Stimulated activated CD4-positive, alpha-beta T cell treated with anti-CD3 and anti-CD28 coated beads, Interleukin-2, amount 100 ng/mL, for 4 hours (primary cell): ENCODE data around the gene PI16.
"Not testable (repeated sequence)": the region's sequence is repeated elsewhere in the genome, so short reads cannot be mapped to it uniquely, and the experiment has no call there.

Source experiments
- DNase-seq: peaks from one replicate; pipeline ENCODE4 v3.0.0-alpha.2; 2020; ENCODE audit warnings: low read depth

Gene PI16

GRCh38 chr6:36929152-36929551 lies 25.4 kb upstream of the PI16 start:
- no peak for DNase-seq

- DNase-seq = no peak
Observed at GRCh38 chr6:36929607-36930006, 24.9 kb upstream of the PI16 start.

- no peak for DNase-seq
Observed at GRCh38 chr6:36930483-36930882, 24.1 kb upstream of the PI16 start.

GRCh38 chr6:36933102-36933501 lies 21.4 kb upstream of the PI16 start:
- no peak for DNase-seq

- DNase-seq = no peak
Observed at GRCh38 chr6:36933519-36933918, 21.0 kb upstream of the PI16 start.

- DNase-seq = no peak
Observed at GRCh38 chr6:36934901-36935300, 19.6 kb upstream of the PI16 start.

- no peak for DNase-seq
Observed at GRCh38 chr6:36936824-36937223, 17.7 kb upstream of the PI16 start.

GRCh38 chr6:36937896-36938295 lies 16.6 kb upstream of the PI16 start:
- DNase-seq = no peak

GRCh38 chr6:36938536-36938935 lies 16.0 kb upstream of the PI16 start:
- no peak for DNase-seq

GRCh38 chr6:36939005-36939404 lies 15.5 kb upstream of the PI16 start:
- not testable (repeated sequence) for DNase-seq

- DNase-seq = no peak
Observed at GRCh38 chr6:36940027-36940426, 14.5 kb upstream of the PI16 start.

- not testable (repeated sequence) for DNase-seq
Observed at GRCh38 chr6:36941561-36941960, 13.0 kb upstream of the PI16 start.

- DNase-seq = not testable (repeated sequence)
Observed at GRCh38 chr6:36942329-36942728, 12.2 kb upstream of the PI16 start.

- no peak for DNase-seq
Observed at GRCh38 chr6:36944650-36945049, 9.9 kb upstream of the PI16 start.

- no peak for DNase-seq
Observed at GRCh38 chr6:36945301-36945700, 9.2 kb upstream of the PI16 start.

GRCh38 chr6:36946526-36946925 lies 8.0 kb upstream of the PI16 start:
- no peak for DNase-seq

- DNase-seq = no peak
Observed at GRCh38 chr6:36947570-36948351, 6.8 kb upstream of the PI16 start.

GRCh38 chr6:36949076-36949475 lies 5.5 kb upstream of the PI16 start:
- not testable (repeated sequence) for DNase-seq

- no peak for DNase-seq
Observed at GRCh38 chr6:36949636-36950035, 4.9 kb upstream of the PI16 start.

- no peak for DNase-seq
Observed at GRCh38 chr6:36953931-36954261, 642 bp upstream of the PI16 start.

- no peak for DNase-seq
Observed at GRCh38 chr6:36955136-36955535, 598 bp downstream of the PI16 start.

GRCh38 chr6:36955671-36956445 lies 1.3 kb downstream of the PI16 start:
- DNase-seq = no peak

GRCh38 chr6:36956446-36956820 lies 1.9 kb downstream of the PI16 start:
- DNase-seq = no peak
